ENCODE data around the gene PKP1.

DNA sequence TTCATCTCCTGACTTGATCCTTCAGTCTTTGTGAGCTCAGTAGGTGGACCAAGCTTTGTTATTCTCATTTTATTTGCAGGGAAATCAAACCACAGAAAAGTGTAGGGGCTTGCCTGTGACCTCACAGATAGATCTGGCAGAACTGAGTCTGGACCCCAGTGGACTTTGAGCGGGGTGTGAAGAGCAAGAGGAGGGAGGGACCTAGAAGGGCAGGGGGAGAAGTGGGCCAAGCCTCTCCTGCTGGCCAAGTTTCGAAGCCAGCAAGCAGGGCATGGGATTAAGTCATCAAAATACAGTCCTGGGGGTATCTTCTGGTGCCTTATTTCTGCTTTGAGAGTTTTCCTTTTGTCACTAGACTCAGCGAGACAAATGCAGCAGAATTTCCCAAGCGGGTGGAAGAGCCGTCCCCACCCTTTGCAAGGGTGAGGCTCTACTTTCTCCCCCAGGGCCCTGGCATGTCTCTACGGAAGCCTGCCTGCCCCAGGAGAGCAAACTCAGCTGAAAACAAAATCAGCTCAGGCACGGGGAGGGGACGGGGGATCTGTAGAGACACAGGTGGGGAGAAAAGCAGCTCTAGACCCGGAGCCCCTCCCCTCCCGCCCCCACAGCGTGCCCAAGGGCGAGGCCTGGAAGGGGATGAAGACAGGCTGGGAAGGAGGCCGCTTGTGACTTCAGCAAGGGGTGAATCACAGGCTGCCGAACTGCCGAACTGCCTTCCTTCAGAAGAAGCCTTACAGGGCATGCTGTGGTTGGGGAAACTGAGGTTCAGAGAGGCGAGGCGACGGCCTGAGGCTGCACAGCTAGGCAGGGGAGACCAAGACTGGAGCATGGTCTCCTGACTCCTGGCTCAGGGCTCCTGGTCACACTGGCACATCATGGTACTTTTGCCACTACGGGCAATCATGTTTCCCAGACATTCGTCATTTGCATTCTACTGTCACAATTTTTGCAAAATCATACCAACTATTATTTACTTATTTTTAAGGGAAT, 19.2 kb downstream of the PKP1 start:
- TF ChIP-seq, protein P1, sequence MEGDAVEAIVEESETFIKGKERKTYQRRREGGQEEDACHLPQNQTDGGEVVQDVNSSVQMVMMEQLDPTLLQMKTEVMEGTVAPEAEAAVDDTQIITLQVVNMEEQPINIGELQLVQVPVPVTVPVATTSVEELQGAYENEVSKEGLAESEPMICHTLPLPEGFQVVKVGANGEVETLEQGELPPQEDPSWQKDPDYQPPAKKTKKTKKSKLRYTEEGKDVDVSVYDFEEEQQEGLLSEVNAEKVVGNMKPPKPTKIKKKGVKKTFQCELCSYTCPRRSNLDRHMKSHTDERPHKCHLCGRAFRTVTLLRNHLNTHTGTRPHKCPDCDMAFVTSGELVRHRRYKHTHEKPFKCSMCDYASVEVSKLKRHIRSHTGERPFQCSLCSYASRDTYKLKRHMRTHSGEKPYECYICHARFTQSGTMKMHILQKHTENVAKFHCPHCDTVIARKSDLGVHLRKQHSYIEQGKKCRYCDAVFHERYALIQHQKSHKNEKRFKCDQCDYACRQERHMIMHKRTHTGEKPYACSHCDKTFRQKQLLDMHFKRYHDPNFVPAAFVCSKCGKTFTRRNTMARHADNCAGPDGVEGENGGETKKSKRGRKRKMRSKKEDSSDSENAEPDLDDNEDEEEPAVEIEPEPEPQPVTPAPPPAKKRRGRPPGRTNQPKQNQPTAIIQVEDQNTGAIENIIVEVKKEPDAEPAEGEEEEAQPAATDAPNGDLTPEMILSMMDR (IDR thresholded peaks at IDR 0.05; ENCODE audit: low read length): no peak
- no peak for TF ChIP-seq EZH2 (IDR thresholded peaks at IDR 0.05; ENCODE audit: borderline replicate concordance, low read length)
